ENCODE data around the gene S1PR2. TPM values are rescaled to one million over a fixed set of nuclear protein-coding genes. Genes with fewer than 3 reads are reported as not detected.

The S1PR2 gene
- total RNA-seq, 4 donors from 2014 or later: 0.56 to 2.2 (median 1.1) TPM

- ATAC-seq (no peak), DNase-seq (no peak)
- Histone ChIP-seq H3K4me3 (peak overlapping the region; percentile 69 to 87 (median 76)), H3K27ac (peak overlapping the region; percentile 70 to 84 (median 79)), H3K4me1 (peaks cover 3 to 13% of the 10 kb centered on the region in 2 donors), H3K27me3 (peaks cover 8 to 25% (median 19%) of the 10 kb centered on the region in 3 donors), H3K36me3 (no peaks in the 10 kb centered on the region), H3K9me3 (no peaks in the 10 kb centered on the region)
- intact Hi-C loops (cut with DNase I; ENCODE audit: low total_unique reads): no loop called here
- TF ChIP-seq POLR2A (IDR thresholded peaks at IDR 0.05) (no peak), CTCF (IDR thresholded peaks at IDR 0.05 in 4 of 5, conservative IDR thresholded peaks at IDR 0.05 in 1 of 5) (no peak)
- in situ Hi-C loops (cut with MboI; ENCODE audit: low sequenced_read_pairs in 4 of 4): loop anchor here in 2 of 4 donors (25.0 kb wide), 1 partner anchor 294 kb away; the partner anchor contains the start of gene OLFM2 (in 2 of the 2)
Measured at GRCh38 chr19:10231612-10232228, 589 bp upstream of the S1PR2 start.

GRCh38 chr19:10230173-10230860 is 814 bp downstream of the S1PR2 start:
- H3K36me3 ChIP-seq: no peaks in the 10 kb centered on the region
- DNase-seq (no peak), ATAC-seq (no peak)
- in situ Hi-C loops (cut with MboI; ENCODE audit: low sequenced_read_pairs in 4 of 4) (loop anchor here in 2 of 4 donors (25.0 kb wide), 1 partner anchor 293 kb away; the partner anchor contains the start of gene OLFM2 (in 2 of the 2)), intact Hi-C loops (cut with DNase I; ENCODE audit: low total_unique reads) (no loop called here)
- H3K9me3 ChIP-seq: no peaks in the 10 kb centered on the region
- peaks cover 8 to 25% (median 19%) of the 10 kb centered on the region in 3 donors for H3K27me3 ChIP-seq
- peaks cover 3 to 13% of the 10 kb centered on the region in 2 donors for H3K4me1 ChIP-seq
- TF ChIP-seq POLR2A (IDR thresholded peaks at IDR 0.05) (no peak), CTCF (IDR thresholded peaks at IDR 0.05 in 4 of 5, conservative IDR thresholded peaks at IDR 0.05 in 1 of 5) (no peak)
- H3K4me3 ChIP-seq: peak overlapping the region; percentile 69 to 87 (median 76)
- peak overlapping the region; percentile 70 to 84 (median 79) for H3K27ac ChIP-seq

GRCh38 chr19:10228920-10229319 is 2.2 kb downstream of the S1PR2 start:
- ATAC-seq (no peak), DNase-seq (no peak)
- H3K27ac ChIP-seq: peak overlapping the region in 3 of 4 donors; percentile 10 to 70 (median 26)
- peaks cover 8 to 25% (median 19%) of the 10 kb centered on the region in 3 donors for H3K27me3 ChIP-seq
- intact Hi-C loops (cut with DNase I; ENCODE audit: low total_unique reads): loop anchor here (5.0 kb wide), 1 partner anchor 37 kb away; the partner anchor contains the start of gene DNMT1
- no peak overlapping the region for H3K4me3 ChIP-seq
- TF ChIP-seq POLR2A (IDR thresholded peaks at IDR 0.05): no peak
- peak; percentile 8 to 51 (median 44) for TF ChIP-seq CTCF (IDR thresholded peaks at IDR 0.05 in 4 of 5, conservative IDR thresholded peaks at IDR 0.05 in 1 of 5)
- H3K36me3 ChIP-seq: no peaks in the 10 kb centered on the region
- no peaks in the 10 kb centered on the region for H3K9me3 ChIP-seq
- H3K4me1 ChIP-seq: peaks cover 3 to 13% of the 10 kb centered on the region in 2 donors
- in situ Hi-C loops (cut with MboI; ENCODE audit: low sequenced_read_pairs in 4 of 4): loop anchor here in 2 of 4 donors (25.0 kb wide), 1 partner anchor 292 kb away; the partner anchor contains the start of gene OLFM2 (in 2 of the 2)

GRCh38 chr19:10228393-10228792 is 2.7 kb downstream of the S1PR2 start:
- in situ Hi-C loops (cut with MboI; ENCODE audit: low sequenced_read_pairs in 4 of 4): loop anchor here in 2 of 4 donors (25.0 kb wide), 1 partner anchor 291 kb away; the partner anchor contains the start of gene OLFM2 (in 2 of the 2)
- H3K27me3 ChIP-seq: peaks cover 8 to 25% (median 19%) of the 10 kb centered on the region in 3 donors
- ATAC-seq (no peak), DNase-seq (no peak)
- H3K4me1 ChIP-seq: peaks cover 3 to 13% of the 10 kb centered on the region in 2 donors
- peak overlapping the region in 1 of 4 donors; percentile 14 for H3K27ac ChIP-seq
- no peak overlapping the region for H3K4me3 ChIP-seq
- TF ChIP-seq POLR2A (IDR thresholded peaks at IDR 0.05): no peak
- TF ChIP-seq CTCF (IDR thresholded peaks at IDR 0.05 in 4 of 5, conservative IDR thresholded peaks at IDR 0.05 in 1 of 5): no peak
- intact Hi-C loops (cut with DNase I; ENCODE audit: low total_unique reads): loop anchor here (5.0 kb wide), 1 partner anchor 36 kb away; the partner anchor contains the start of gene DNMT1
- no peaks in the 10 kb centered on the region for H3K9me3 ChIP-seq
- no peaks in the 10 kb centered on the region for H3K36me3 ChIP-seq
